Fibroblast of lung (primary cell): ENCODE results near the gene KRT37.

ENCODE experiments used
- CTCF ChIP-seq, 2 donors: IDR thresholded peaks in 1 of 2; conservative IDR thresholded peaks in 1 of 2; 1 replicate in 1 of 2; 2 replicates in 1 of 2; pipeline ENCODE4 v1.5.1; 2011 to 2012; ENCODE audit warnings: low read length in 2 of 2, control low read depth in 1 of 2, inconsistent platforms in 1 of 2, low read depth in 1 of 2, mild to moderate bottlenecking in 1 of 2
- EZH2 ChIP-seq: IDR thresholded peaks from 2 replicates; pipeline ENCODE4 v1.5.1; 2012; ENCODE audit warnings: low read length, control low read depth, mild to moderate bottlenecking; ENCODE audit errors: missing control alignments

- no peak for TF ChIP-seq EZH2
- TF ChIP-seq CTCF (conservative IDR thresholded peaks at IDR 0.05 in 1 of 2, IDR thresholded peaks at IDR 0.05 in 1 of 2; ENCODE audit: low read depth in 1 of 2, low read length in 2 of 2) = no peak
These were observed 4.4 kb upstream of the KRT37 start for GRCh38 chr17:41428591-41429291.
